ENCODE measurements around the gene NCAM1. TPM values are rescaled to one million over a fixed set of nuclear protein-coding genes. Genes with fewer than 3 reads are reported as not detected.

NCAM1 gene
- total and polyA plus RNA-seq, 9 of the 15 experiments (the other 6 are each of a cell fraction or from before 2014, with no cell fraction given): 0.09 to 0.23 TPM; not detected in 7

DNA sequence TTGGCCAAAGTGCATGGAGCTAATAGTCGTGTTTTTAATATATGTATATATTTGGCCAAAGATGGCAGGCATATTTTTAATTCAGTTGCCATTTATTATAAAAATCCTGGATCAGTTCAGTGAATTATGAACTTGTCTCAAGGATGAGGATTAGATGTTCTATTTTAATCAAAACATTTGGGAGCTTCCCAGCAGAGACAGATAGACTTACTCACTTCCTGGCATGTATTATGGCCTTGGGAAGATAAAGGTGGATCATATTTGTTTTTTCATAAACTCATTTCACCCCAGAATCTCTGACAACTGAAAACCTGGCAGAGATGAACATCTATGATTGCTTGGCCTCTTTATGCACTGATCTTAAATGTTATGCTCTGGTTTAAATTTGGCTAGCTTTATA is 148.8 kb downstream of the NCAM1 start (continued):
- TF ChIP-seq KLF1 (tag; IDR thresholded peaks at IDR 0.05) (no peak), ZNF24 (IDR thresholded peaks at IDR 0.05) (no peak), SMARCB1 (IDR thresholded peaks at IDR 0.05; ENCODE audit: insufficient read length, low read depth) (no peak)
- TF ChIP-seq, protein P1, sequence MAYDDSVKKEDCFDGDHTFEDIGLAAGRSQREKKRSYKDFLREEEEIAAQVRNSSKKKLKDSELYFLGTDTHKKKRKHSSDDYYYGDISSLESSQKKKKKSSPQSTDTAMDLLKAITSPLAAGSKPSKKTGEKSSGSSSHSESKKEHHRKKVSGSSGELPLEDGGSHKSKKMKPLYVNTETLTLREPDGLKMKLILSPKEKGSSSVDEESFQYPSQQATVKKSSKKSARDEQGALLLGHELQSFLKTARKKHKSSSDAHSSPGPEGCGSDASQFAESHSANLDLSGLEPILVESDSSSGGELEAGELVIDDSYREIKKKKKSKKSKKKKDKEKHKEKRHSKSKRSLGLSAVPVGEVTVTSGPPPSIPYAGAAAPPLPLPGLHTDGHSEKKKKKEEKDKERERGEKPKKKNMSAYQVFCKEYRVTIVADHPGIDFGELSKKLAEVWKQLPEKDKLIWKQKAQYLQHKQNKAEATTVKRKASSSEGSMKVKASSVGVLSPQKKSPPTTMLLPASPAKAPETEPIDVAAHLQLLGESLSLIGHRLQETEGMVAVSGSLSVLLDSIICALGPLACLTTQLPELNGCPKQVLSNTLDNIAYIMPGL (CRISPR knock-in tag; IDR thresholded peaks at IDR 0.05): no peak

DNA sequence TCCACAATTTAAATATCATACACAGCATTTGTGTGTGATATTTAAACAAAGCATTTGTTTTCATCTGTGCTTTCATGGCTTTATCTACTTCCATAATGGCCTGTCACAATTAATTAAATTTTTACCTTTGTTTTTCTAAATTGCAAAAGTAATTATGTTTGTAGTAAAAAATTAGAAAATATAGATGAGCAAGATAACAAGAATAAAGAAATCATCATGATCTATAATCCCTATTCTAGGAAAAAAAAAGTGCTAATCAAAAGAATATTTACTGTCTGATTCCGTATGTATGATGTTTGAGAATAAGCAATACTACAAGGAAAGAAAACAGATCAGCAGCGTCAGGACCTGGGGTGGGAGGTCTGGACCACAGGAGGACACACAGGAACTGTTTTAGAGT is 149.9 kb downstream of the NCAM1 start:
- WGBS (ENCODE audit: insufficient coverage, low coverage, missing lambda C conversion rate): 0% methylated on average over 2 of the region's 2 CpGs
- no TSS peak for BruUV-seq (replicated peaks)
- in situ Hi-C loops (cut with MboI): no loop called here

More for the DNA sequence above, 149.9 kb downstream of the NCAM1 start:
- H3K4me3 ChIP-seq: no peak overlapping the region
- DNase-seq (ENCODE audit: extremely low read depth in 1 of 4, low spot score in 3 of 4) (no peak), FAIRE-seq (no peak), ATAC-seq (no peak)
- intact Hi-C loops (cut with micrococcal nuclease): loop anchor here (5.0 kb wide), 1 partner anchor 314 kb away; no protein-coding TSS in a partner anchor
- no peaks in the 10 kb centered on the region for H4K20me1 ChIP-seq (replicated peaks; ENCODE audit: control insufficient read depth, insufficient read depth, low read length)
- H3K79me2 ChIP-seq (ENCODE audit: control insufficient read depth, insufficient read depth, low read length): no peaks in the 10 kb centered on the region
- H3K9me3 ChIP-seq (replicated peaks; ENCODE audit: control insufficient read depth, insufficient read depth, low read depth, low read length): no peaks in the 10 kb centered on the region
- H3K9ac ChIP-seq (ENCODE audit: insufficient read depth in 1 of 2, low read depth in 2 of 2, low read length in 2 of 2): no peak overlapping the region
- H3K4me1 ChIP-seq (replicated peaks in 1 of 2; ENCODE audit: control insufficient read depth in 2 of 2, insufficient read depth in 2 of 2, low read length in 2 of 2): no peaks in the 10 kb centered on the region
- CTCF ChIA-PET (ENCODE audit: low intra/inter-chr PET ratio): no interaction called here
- no peaks in the 10 kb centered on the region for H3K27me3 ChIP-seq (ENCODE audit: control insufficient read depth in 2 of 2, insufficient read depth in 2 of 2, low read length in 2 of 2)
- no peaks in the 10 kb centered on the region for H3K9me1 ChIP-seq (ENCODE audit: control insufficient read depth, insufficient read depth, low read length)
- POLR2A ChIA-PET: no interaction called here
- no peak for TF ChIP-seq L3MBTL2 (IDR thresholded peaks at IDR 0.05)
- no peak for TF ChIP-seq HCFC1 (IDR thresholded peaks at IDR 0.05; ENCODE audit: low read depth, low read length)
- no peak for TF ChIP-seq PCBP2 (IDR thresholded peaks at IDR 0.05; ENCODE audit: low read depth, low read length, poor library complexity, severe bottlenecking)
- no peak for TF ChIP-seq BRD4 (IDR thresholded peaks at IDR 0.05)
- TF ChIP-seq HLTF (IDR thresholded peaks at IDR 0.05): no peak
- TF ChIP-seq RNF2 (IDR thresholded peaks at IDR 0.05): no peak
- no peak for TF ChIP-seq RBM14 (IDR thresholded peaks at IDR 0.05; ENCODE audit: borderline replicate concordance, insufficient read depth, low read depth, low read length)
- H3K4me2 ChIP-seq (ENCODE audit: insufficient read depth, low read length): no peak overlapping the region
- no peak overlapping the region for H3K27ac ChIP-seq (ENCODE audit: extremely low read depth, low read depth, low read length)
- H3K36me3 ChIP-seq (ENCODE audit: control insufficient read depth, insufficient read depth, low read length): no peaks in the 10 kb centered on the region
- H2AFZ ChIP-seq (ENCODE audit: low read depth, low read length): no peak overlapping the region

Measured in K562 (cell line).